ENCODE data around the gene BRAT1. TPM values are rescaled to one million over a fixed set of nuclear protein-coding genes. Genes with fewer than 3 reads are reported as not detected.
A peak's percentile ranks its signal among the peaks of the same experiment; 100 is the strongest.

BRAT1 gene
- total RNA-seq, 1 experiment from 2014 or later: 53.9 TPM

GRCh38 chr7:2525658-2526630 is 29.4 kb downstream of the BRAT1 start:
- H3K9me3 ChIP-seq (ENCODE audit: insufficient read depth, low read depth): no peaks in the 10 kb centered on the region
- H3K36me3 ChIP-seq (ENCODE audit: low read depth): no peaks in the 10 kb centered on the region
- CTCF ChIA-PET: no interaction called here
- H2AFZ ChIP-seq: no peak overlapping the region
- no peak overlapping the region for H3K4me2 ChIP-seq
- H3K4me3 ChIP-seq: no peak overlapping the region
- no peaks in the 10 kb centered on the region for H3K9me2 ChIP-seq (ENCODE audit: insufficient read depth)
- H3F3A ChIP-seq (ENCODE audit: insufficient read depth, low read depth): peaks cover 69% of the 10 kb centered on the region
- no peaks in the 10 kb centered on the region for H4K20me1 ChIP-seq (ENCODE audit: insufficient read depth)
- BruUV-seq (replicated peaks): no TSS peak
- TF ChIP-seq CTCF (conservative IDR thresholded peaks at IDR 0.05): no peak
- no peak for TF ChIP-seq EZH2 (IDR thresholded peaks at IDR 0.05; ENCODE audit: low read depth)
- POLR2A ChIA-PET (ENCODE audit: unreplicated experiment): no interaction called here
- H3K27ac ChIP-seq: no peak overlapping the region
- intact Hi-C loops (cut with micrococcal nuclease; ENCODE audit: unreplicated experiment): loop anchor here (2.0 to 10.0 kb wide), 3 partner anchors 125 to 991 kb away; partner anchors contain the start of gene MAFK
- peaks cover 97% of the 10 kb centered on the region for H3K4me1 ChIP-seq (replicated peaks; ENCODE audit: insufficient read depth)
- DNase-seq: no peak
- H3K27me3 ChIP-seq (ENCODE audit: insufficient read depth, low read depth): no peaks in the 10 kb centered on the region
- H3K79me2 ChIP-seq (ENCODE audit: low read depth): peaks cover 9% of the 10 kb centered on the region; the same call in 1 of the 2 replicates

- H3F3A ChIP-seq (ENCODE audit: insufficient read depth, low read depth): peaks cover 61% of the 10 kb centered on the region
- H3K27ac ChIP-seq: no peak overlapping the region
- peak overlapping the region; percentile 77 for H3K4me2 ChIP-seq
- TF ChIP-seq EZH2 (IDR thresholded peaks at IDR 0.05; ENCODE audit: low read depth) (no peak), CTCF (conservative IDR thresholded peaks at IDR 0.05) (no peak)
- no peaks in the 10 kb centered on the region for H3K36me3 ChIP-seq (ENCODE audit: low read depth)
- no peaks in the 10 kb centered on the region for H3K27me3 ChIP-seq (ENCODE audit: insufficient read depth, low read depth)
- ChIA-PET POLR2A (ENCODE audit: unreplicated experiment) (interaction anchor here (0.6 kb wide), 1 partner anchor 255 kb away, joined by 29 read pairs; no protein-coding TSS in a partner anchor), CTCF (no interaction called here)
- DNase-seq: no peak
- peaks cover 13% of the 10 kb centered on the region for H3K79me2 ChIP-seq (ENCODE audit: low read depth)
- H4K20me1 ChIP-seq (ENCODE audit: insufficient read depth): no peaks in the 10 kb centered on the region
- BruUV-seq (replicated peaks): no TSS peak
- intact Hi-C loops (cut with micrococcal nuclease; ENCODE audit: unreplicated experiment): loop anchor here (2.0 to 10.0 kb wide), 5 partner anchors 48 to 990 kb away; partner anchors contain the start of genes GRIFIN, MAFK and SNX8
- no peak overlapping the region for H2AFZ ChIP-seq
- no peak overlapping the region for H3K4me3 ChIP-seq
- H3K4me1 ChIP-seq (replicated peaks; ENCODE audit: insufficient read depth): peaks cover 97% of the 10 kb centered on the region
- no peaks in the 10 kb centered on the region for H3K9me2 ChIP-seq (ENCODE audit: insufficient read depth)
- H3K9me3 ChIP-seq (ENCODE audit: insufficient read depth, low read depth): no peaks in the 10 kb centered on the region
Observed at GRCh38 chr7:2524808-2525657, 30.3 kb downstream of the BRAT1 start.
